IMR-90 (cell line): ENCODE data around the gene CTNNA2.

Source experiments
- CEBPB ChIP-seq: IDR thresholded peaks from 2 replicates; pipeline ENCODE4 v1.6.1; 2012; ENCODE audit warnings: low read depth, low read length, improper control_type of control experiment
- CTCF ChIP-seq: conservative IDR thresholded peaks from 2 replicates; pipeline ENCODE4 v1.5.1; 2012; ENCODE audit warnings: mild to moderate bottlenecking, low read depth, low read length, improper control_type of control experiment
- MXI1 ChIP-seq: IDR thresholded peaks from 2 replicates; pipeline ENCODE4 v1.6.1; 2012; ENCODE audit warnings: low read depth, mild to moderate bottlenecking, low read length, moderate library complexity, borderline replicate concordance
- POLR2A ChIP-seq: IDR thresholded peaks from 2 replicates; pipeline ENCODE4 v1.6.1; 2012; ENCODE audit warnings: mild to moderate bottlenecking, low read depth, low read length
- RAD21 ChIP-seq: IDR thresholded peaks from 2 replicates; pipeline ENCODE4 v1.6.1; 2012; ENCODE audit warnings: low read length, improper control_type of control experiment
- RFX5 ChIP-seq: IDR thresholded peaks from 2 replicates; pipeline ENCODE4 v1.8.0; 2012; ENCODE audit warnings: low read depth, mild to moderate bottlenecking, low read length, moderate library complexity
- SMC3 ChIP-seq: fragments of 150-350 bp; IDR thresholded peaks from 2 replicates; pipeline ENCODE4 v1.6.1; 2016; ENCODE audit warnings: low read depth, mild to moderate bottlenecking, antibody characterized with exemption, low read length, moderate library complexity
- USF2 ChIP-seq: fragments of 150-350 bp; IDR thresholded peaks from 2 replicates; pipeline ENCODE4 v1.6.1; 2017; ENCODE audit warnings: mild to moderate bottlenecking, antibody characterized with exemption, low read length, low read depth

GRCh38 chr2:79750321-79750720 lies 237.5 kb downstream of the CTNNA2 start:
- TF ChIP-seq CTCF (no peak), POLR2A (no peak), RAD21 (no peak), MXI1 (no peak), USF2 (no peak), CEBPB (no peak), SMC3 (no peak), RFX5 (no peak)
